ENCODE results near the gene SH3GL2.

DNA sequence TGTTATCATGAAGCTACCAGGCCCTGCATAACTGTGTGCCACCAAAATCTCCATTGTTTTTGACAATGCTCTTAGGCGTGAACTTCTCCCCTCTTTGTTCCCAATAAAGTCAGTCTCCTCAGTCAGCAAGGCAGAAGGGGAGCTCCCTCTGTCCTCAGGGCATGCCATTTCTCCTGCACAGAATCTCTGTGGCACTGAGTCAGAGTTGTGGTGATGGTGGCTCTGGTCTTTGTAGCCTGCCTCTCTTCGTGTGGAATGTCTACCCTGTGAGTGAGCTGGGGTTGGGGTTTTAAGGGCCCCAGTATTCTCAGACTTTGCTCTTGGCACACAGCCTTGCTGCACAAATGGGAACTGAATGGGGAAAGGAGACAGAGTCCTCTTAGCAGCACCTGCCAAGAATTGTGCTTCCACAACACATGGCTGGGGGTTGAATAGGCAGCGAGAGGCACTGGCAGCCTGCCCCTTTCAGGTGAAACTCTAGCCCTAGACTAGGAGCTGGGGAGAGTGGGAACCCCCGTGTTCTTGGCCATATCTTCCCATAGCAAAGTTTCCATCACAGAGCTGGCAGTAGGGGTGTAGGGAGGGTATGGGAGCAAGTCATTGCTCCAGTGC is 146.6 kb downstream of the SH3GL2 start:
- no peak for TF ChIP-seq CTCF (conservative IDR thresholded peaks at IDR 0.05)
- no peak for TF ChIP-seq ZFX (IDR thresholded peaks at IDR 0.05)

All from C4-2B (cell line).